Measurements from ENCODE around the gene C15orf39.
"Not testable (repeated sequence)": the region's sequence is repeated elsewhere in the genome, so short reads cannot be mapped to it uniquely, and the experiment has no call there.

The C15orf39 gene

GRCh38 chr15:75213768-75214221 lies 12.1 kb downstream of the C15orf39 start:
- DNase-seq (ENCODE audit: low read depth), result no peak
- no peak for TF ChIP-seq CTCF (conservative IDR thresholded peaks at IDR 0.05; ENCODE audit: low read length)
- H3K4me3 ChIP-seq (ENCODE audit: low read length), result no peak overlapping the region

- TF ChIP-seq CTCF (conservative IDR thresholded peaks at IDR 0.05; ENCODE audit: low read length), result no peak
- no peak for DNase-seq (ENCODE audit: low read depth)
- no peak overlapping the region for H3K4me3 ChIP-seq (ENCODE audit: low read length)
Measured at GRCh38 chr15:75214293-75215096, 12.8 kb downstream of the C15orf39 start.

- TF ChIP-seq CTCF (conservative IDR thresholded peaks at IDR 0.05; ENCODE audit: low read length), result no peak
- no peak overlapping the region for H3K4me3 ChIP-seq (ENCODE audit: low read length)
- DNase-seq (ENCODE audit: low read depth), result no peak
Measured at GRCh38 chr15:75215107-75216004, 13.7 kb downstream of the C15orf39 start.

GRCh38 chr15:75217012-75217411 lies 15.3 kb downstream of the C15orf39 start:
- no peak for TF ChIP-seq CTCF (conservative IDR thresholded peaks at IDR 0.05; ENCODE audit: low read length)
- DNase-seq (ENCODE audit: low read depth), result no peak
- H3K4me3 ChIP-seq (ENCODE audit: low read length), result no peak overlapping the region

GRCh38 chr15:75217574-75217973 lies 15.9 kb downstream of the C15orf39 start:
- H3K4me3 ChIP-seq (ENCODE audit: low read length); DNase-seq (ENCODE audit: low read depth): not testable (repeated sequence)

- DNase-seq (ENCODE audit: low read depth); H3K4me3 ChIP-seq (ENCODE audit: low read length): not testable (repeated sequence)
Measured at GRCh38 chr15:75219507-75219929, 17.8 kb downstream of the C15orf39 start.

GRCh38 chr15:75223688-75224087 lies 22.0 kb downstream of the C15orf39 start:
- no peak for TF ChIP-seq CTCF (conservative IDR thresholded peaks at IDR 0.05; ENCODE audit: low read length)
- no peak for DNase-seq (ENCODE audit: low read depth)
- no peak overlapping the region for H3K4me3 ChIP-seq (ENCODE audit: low read length)

GRCh38 chr15:75224281-75224680 lies 22.6 kb downstream of the C15orf39 start:
- no peak overlapping the region for H3K4me3 ChIP-seq (ENCODE audit: low read length)
- no peak for TF ChIP-seq CTCF (conservative IDR thresholded peaks at IDR 0.05; ENCODE audit: low read length)
- no peak for DNase-seq (ENCODE audit: low read depth)

- not testable (repeated sequence) for DNase-seq (ENCODE audit: low read depth)
Measured at GRCh38 chr15:75225102-75225836, 23.6 kb downstream of the C15orf39 start.

More at GRCh38 chr15:75225102-75225836, 23.6 kb downstream of the C15orf39 start:
- H3K4me3 ChIP-seq (ENCODE audit: low read length), result not testable (repeated sequence)
